ENCODE data around the gene NOL4.

The NOL4 gene

GRCh38 chr18:34189656-34190435 is 34.9 kb downstream of the NOL4 start:
- no peak for DNase-seq

All from NCI-H1436 (cell line).